ENCODE results near the gene SH3D19.

Gene SH3D19

DNA sequence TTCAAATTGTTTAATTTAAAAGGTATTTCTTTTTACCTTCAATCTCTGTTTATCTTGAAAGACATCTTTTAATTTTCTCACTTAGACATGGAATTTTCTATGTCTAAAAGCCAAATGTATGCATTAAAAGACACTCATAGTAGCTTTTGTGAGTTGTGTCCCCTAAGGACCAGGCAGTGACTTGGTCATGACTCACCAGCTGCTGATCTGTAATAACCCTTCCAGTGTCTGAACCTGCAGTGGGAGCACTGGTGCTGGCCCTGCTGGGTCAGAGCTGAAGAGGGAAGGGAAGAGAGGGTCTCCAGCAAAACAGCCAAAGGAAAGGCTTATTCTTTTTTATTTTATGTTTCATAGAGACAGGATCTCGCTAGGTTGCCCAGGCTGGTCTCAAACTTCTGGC lies 31.1 kb upstream of the SH3D19 start:
- no peak for DNase-seq (ENCODE audit: low spot score)
- in situ Hi-C loops (cut with MboI; ENCODE audit: low pct_unique_long_range_greater_than_20kb, low sequenced_read_pairs, unreplicated experiment) = loop anchor here (25.0 kb wide), 1 partner anchor 256 kb away; no protein-coding TSS in a partner anchor

GRCh38 chr4:151355155-151355554 lies 29.8 kb upstream of the SH3D19 start:
- no peak for DNase-seq (ENCODE audit: low spot score)
- TF ChIP-seq, protein P1, sequence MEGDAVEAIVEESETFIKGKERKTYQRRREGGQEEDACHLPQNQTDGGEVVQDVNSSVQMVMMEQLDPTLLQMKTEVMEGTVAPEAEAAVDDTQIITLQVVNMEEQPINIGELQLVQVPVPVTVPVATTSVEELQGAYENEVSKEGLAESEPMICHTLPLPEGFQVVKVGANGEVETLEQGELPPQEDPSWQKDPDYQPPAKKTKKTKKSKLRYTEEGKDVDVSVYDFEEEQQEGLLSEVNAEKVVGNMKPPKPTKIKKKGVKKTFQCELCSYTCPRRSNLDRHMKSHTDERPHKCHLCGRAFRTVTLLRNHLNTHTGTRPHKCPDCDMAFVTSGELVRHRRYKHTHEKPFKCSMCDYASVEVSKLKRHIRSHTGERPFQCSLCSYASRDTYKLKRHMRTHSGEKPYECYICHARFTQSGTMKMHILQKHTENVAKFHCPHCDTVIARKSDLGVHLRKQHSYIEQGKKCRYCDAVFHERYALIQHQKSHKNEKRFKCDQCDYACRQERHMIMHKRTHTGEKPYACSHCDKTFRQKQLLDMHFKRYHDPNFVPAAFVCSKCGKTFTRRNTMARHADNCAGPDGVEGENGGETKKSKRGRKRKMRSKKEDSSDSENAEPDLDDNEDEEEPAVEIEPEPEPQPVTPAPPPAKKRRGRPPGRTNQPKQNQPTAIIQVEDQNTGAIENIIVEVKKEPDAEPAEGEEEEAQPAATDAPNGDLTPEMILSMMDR (IDR thresholded peaks at IDR 0.05; ENCODE audit: extremely low read depth, insufficient read depth, missing control alignments) = no peak
- in situ Hi-C loops (cut with MboI; ENCODE audit: low pct_unique_long_range_greater_than_20kb, low sequenced_read_pairs, unreplicated experiment) = loop anchor here (25.0 kb wide), 1 partner anchor 257 kb away; no protein-coding TSS in a partner anchor

More for the DNA sequence above, 31.1 kb upstream of the SH3D19 start:
- TF ChIP-seq, protein P1 (IDR thresholded peaks at IDR 0.05; ENCODE audit: extremely low read depth, insufficient read depth, missing control alignments) = no peak

DNA sequence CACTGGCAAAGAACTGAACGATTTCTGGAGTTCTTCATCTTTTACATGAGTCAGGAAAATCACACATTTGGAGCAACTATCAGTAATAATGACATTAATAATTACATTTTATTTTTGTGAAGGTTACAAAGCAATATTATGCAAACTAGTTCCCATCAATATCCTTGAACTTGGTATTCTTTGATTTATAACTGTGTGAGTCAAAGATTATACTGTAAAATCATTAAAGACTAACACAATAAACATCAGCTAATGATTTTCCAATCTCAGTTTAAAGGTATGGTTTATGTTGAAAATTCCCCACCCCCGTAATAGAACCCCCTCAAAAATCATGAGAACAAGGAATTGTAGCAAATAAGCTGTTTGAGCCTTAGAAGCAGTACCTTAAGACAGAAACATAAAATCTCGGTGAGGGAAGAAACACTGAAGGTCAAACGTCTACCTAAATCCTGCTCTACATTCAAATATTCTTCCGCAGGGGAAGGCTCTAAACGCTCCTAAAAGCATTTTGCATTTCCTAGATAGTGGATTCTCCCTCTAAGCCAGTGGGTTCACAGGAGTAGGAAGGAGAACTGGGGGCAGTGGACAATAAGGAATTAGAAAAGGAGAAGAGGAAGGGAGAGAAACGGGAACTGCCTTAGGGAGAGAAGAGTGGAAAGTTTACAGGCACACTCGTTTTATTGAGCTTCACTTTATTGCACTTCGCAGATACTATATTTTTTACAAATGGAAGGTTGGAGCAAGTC lies 22.3 kb upstream of the SH3D19 start:
- in situ Hi-C loops (cut with MboI; ENCODE audit: low pct_unique_long_range_greater_than_20kb, low sequenced_read_pairs, unreplicated experiment) = no loop called here
- no peak for DNase-seq (ENCODE audit: low spot score)
- TF ChIP-seq, protein P1 (IDR thresholded peaks at IDR 0.05; ENCODE audit: extremely low read depth, insufficient read depth, missing control alignments) = no peak

DNA sequence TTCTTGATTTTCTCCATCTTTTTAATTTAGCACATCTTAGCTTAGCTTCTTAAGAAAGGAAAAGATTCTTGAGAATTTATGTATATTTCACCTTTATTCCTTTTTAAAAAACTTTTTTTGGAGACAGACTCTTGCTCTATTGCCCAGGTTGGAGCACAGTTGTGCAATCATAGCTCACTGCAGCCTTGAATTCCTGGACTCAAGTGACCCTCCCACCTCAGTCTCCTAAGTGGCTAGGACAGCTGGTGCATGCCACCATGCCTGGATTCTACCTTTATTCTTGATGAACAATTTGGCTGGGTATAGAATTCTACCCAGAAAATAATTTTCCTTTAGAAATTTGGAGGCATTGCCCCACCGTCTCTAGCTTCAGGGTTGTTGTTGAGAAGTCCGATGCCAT lies 19.5 kb upstream of the SH3D19 start:
- TF ChIP-seq, protein P1 (IDR thresholded peaks at IDR 0.05; ENCODE audit: extremely low read depth, insufficient read depth, missing control alignments) = no peak
- in situ Hi-C loops (cut with MboI; ENCODE audit: low pct_unique_long_range_greater_than_20kb, low sequenced_read_pairs, unreplicated experiment) = no loop called here
- no peak for DNase-seq (ENCODE audit: low spot score)

DNA sequence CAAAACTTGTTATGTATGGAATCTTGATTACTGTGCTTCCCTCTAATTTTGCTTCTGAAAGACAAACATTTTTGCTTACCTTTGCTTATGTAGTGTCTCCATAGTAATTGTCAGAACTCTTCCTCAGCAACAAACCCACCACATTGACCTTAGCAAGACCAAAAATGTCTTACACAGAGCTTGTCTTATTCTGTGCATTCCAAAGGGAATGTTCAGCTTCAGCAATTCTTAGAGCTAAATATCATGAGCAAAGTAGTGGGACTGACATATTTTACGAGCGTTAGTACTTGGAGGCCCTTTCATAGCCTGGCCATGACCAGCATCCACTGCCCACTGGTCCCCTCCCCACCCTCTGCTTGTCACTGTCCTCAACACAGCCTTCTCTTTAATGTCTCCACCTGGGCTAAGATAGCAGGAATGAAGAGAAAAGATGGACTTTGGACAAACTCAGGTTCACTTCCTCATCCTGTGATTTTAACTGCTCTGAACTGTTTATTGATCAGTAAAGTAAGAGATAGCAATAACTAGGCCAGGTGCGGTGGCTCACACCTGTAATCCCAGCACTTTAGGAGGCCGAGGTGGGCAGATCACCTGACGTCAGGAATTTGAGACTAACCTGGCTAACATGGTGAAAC lies 15.5 kb upstream of the SH3D19 start:
- in situ Hi-C loops (cut with MboI; ENCODE audit: low pct_unique_long_range_greater_than_20kb, low sequenced_read_pairs, unreplicated experiment) = no loop called here
- DNase-seq (ENCODE audit: low spot score) = no peak
- TF ChIP-seq, protein P1 (IDR thresholded peaks at IDR 0.05; ENCODE audit: extremely low read depth, insufficient read depth, missing control alignments) = no peak

DNA sequence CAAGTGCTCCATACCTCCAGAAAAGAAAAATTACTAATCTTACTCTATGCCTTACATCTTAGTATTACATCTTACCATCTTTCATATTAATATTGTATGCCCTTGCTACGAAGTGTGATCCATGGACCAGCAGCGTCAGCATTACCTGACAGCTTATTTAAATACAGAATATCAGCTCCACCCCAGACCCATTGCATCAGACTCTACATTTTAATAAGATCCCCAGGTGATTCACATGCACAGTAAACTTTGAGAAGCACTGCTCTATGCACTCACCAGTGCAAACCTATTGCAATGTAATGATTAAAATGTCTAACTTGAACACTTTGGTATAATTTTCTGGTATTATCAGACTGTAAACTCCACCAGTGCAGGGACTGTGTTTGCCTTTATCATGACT lies 14.1 kb upstream of the SH3D19 start:
- DNase-seq (ENCODE audit: low spot score) = no peak
- in situ Hi-C loops (cut with MboI; ENCODE audit: low pct_unique_long_range_greater_than_20kb, low sequenced_read_pairs, unreplicated experiment) = no loop called here
- TF ChIP-seq, protein P1 (IDR thresholded peaks at IDR 0.05; ENCODE audit: extremely low read depth, insufficient read depth, missing control alignments) = no peak
